IMR-90 (cell line): Measurements from ENCODE around the gene OXSR1. TPM values are rescaled to one million over a fixed set of nuclear protein-coding genes. Genes with fewer than 3 reads are reported as not detected.
A peak's percentile ranks its signal among the peaks of the same experiment; 100 is the strongest.

ENCODE experiments used
- ATAC-seq: fragments of 200-7000 bp; cut with Tn5 transposase; 2 replicates; pipeline ENCODE4 v1.9.1; 2020; ENCODE audit warnings: low read depth, mild to moderate bottlenecking, moderate library complexity
- BruUV-seq: library from RNA; stranded (reverse); fragments of 400-500 nt; replicated peaks from 2 replicates; lab custom pipeline; 2021; lab: Mats Ljungman, UMichigan
- CTCF ChIA-PET: fragments of 300-600 bp; formaldehyde crosslinking; extraction: SDS; loops from one replicate; lab custom pipeline; 2021; ENCODE audit warnings: antibody characterized with exemption; lab: Yijun Ruan, JAX
- POLR2A ChIA-PET: fragments of 300-600 bp; sonication (Branson Sonifier 250); formaldehyde crosslinking; loops from one replicate; lab custom pipeline; 2022; ENCODE audit warnings: antibody characterized with exemption; ENCODE audit not compliant: unreplicated experiment; lab: Charles Lee
- DNase-seq: peaks from one replicate; pipeline ENCODE4 v3.0.0; 2013
- H2AFZ ChIP-seq: replicated peaks from 2 replicates; pipeline ENCODE3; 2013; ENCODE audit warnings: low read length, mild to moderate bottlenecking; ENCODE audit not compliant: poor library complexity
- H2AK5ac ChIP-seq: 2 replicates; pipeline ENCODE4 v1.6.1; 2013; ENCODE audit warnings: low read depth, low read length, inconsistent platforms
- H2AK9ac ChIP-seq: replicated peaks from 2 replicates; pipeline ENCODE3; 2013; ENCODE audit warnings: mild to moderate bottlenecking, low read depth, low read length, moderate library complexity; ENCODE audit not compliant: poor library complexity
- H2BK120ac ChIP-seq: 2 replicates; pipeline ENCODE4 v1.6.1; 2013; ENCODE audit warnings: low read depth, low read length, inconsistent platforms
- H2BK15ac ChIP-seq: 3 replicates; pipeline ENCODE4 v1.6.1; 2013; ENCODE audit warnings: low read depth, low read length, inconsistent platforms
- H2BK20ac ChIP-seq: 2 replicates; pipeline ENCODE4 v1.6.1; 2013; ENCODE audit warnings: low read depth, mild to moderate bottlenecking, inconsistent platforms, low read length, moderate library complexity
- H2BK5ac ChIP-seq: 2 replicates; pipeline ENCODE4 v1.6.1; 2013; ENCODE audit warnings: mild to moderate bottlenecking, low read depth, low read length, inconsistent platforms; ENCODE audit not compliant: poor library complexity, severe bottlenecking
- H3K14ac ChIP-seq: replicated peaks from 2 replicates; pipeline ENCODE4 v1.6.1; 2013; ENCODE audit warnings: low read depth, low read length, inconsistent platforms
- H3K18ac ChIP-seq: 2 replicates; pipeline ENCODE4 v1.6.1; 2013; ENCODE audit warnings: low read depth, low read length, control low read depth
- H3K23ac ChIP-seq: 2 replicates; pipeline ENCODE4 v1.6.1; 2013; ENCODE audit warnings: low read depth, low read length, inconsistent platforms
- H3K27ac ChIP-seq: 2 replicates; pipeline ENCODE4 v1.5.1; 2013; ENCODE audit warnings: mild to moderate bottlenecking, control low read depth, low read length; ENCODE audit not compliant: insufficient read depth
- H3K27me3 ChIP-seq: 2 replicates; pipeline ENCODE4 v1.6.1; 2013; ENCODE audit warnings: low read length; ENCODE audit not compliant: control insufficient read depth, insufficient read depth
- H3K36me3 ChIP-seq: 2 replicates; pipeline ENCODE4 v1.6.1; 2013; ENCODE audit warnings: low read length, mixed read lengths; ENCODE audit not compliant: control insufficient read depth, insufficient read depth
- H3K4ac ChIP-seq: 2 replicates; pipeline ENCODE4 v1.6.1; 2013; ENCODE audit warnings: low read depth, low read length, inconsistent platforms
- H3K4me1 ChIP-seq: 2 replicates; pipeline ENCODE4 v1.6.1; 2013; ENCODE audit warnings: low read length, mixed read lengths; ENCODE audit not compliant: control insufficient read depth, insufficient read depth
- H3K4me2 ChIP-seq: 2 replicates; pipeline ENCODE4 v1.6.1; 2013; ENCODE audit warnings: low read depth, mild to moderate bottlenecking, control low read depth, low read length, moderate library complexity
- H3K4me3 ChIP-seq: 2 replicates; pipeline ENCODE4 v1.5.1; 2013; ENCODE audit warnings: low read depth, mild to moderate bottlenecking, control low read depth, low read length, moderate library complexity; ENCODE audit not compliant: insufficient read depth
- H3K56ac ChIP-seq: 2 replicates; pipeline ENCODE4 v1.6.1; 2013; ENCODE audit warnings: low read length, inconsistent platforms; ENCODE audit not compliant: insufficient read depth; ENCODE audit errors: extremely low read depth
- H3K79me1 ChIP-seq, 2 experiments: 2 replicates each; pipeline ENCODE4 v1.6.1; 2013; ENCODE audit warnings: low read length in 2 of 2, inconsistent platforms in 1 of 2, low read depth in 1 of 2
- H3K9ac ChIP-seq: 2 replicates; pipeline ENCODE4 v1.6.1; 2013; ENCODE audit warnings: low read depth, low read length, control low read depth
- H3K9me1 ChIP-seq: 2 replicates; pipeline ENCODE4 v1.6.1; 2013; ENCODE audit warnings: low read length, inconsistent platforms; ENCODE audit not compliant: insufficient read depth
- H3K9me3 ChIP-seq: 2 replicates; pipeline ENCODE4 v1.6.1; 2013; ENCODE audit warnings: low read length; ENCODE audit not compliant: control insufficient read depth, insufficient read depth
- H4K20me1 ChIP-seq: 2 replicates; pipeline ENCODE4 v1.6.1; 2013; ENCODE audit warnings: low read length, inconsistent platforms; ENCODE audit not compliant: insufficient read depth
- H4K5ac ChIP-seq: 2 replicates; pipeline ENCODE4 v1.6.1; 2013; ENCODE audit warnings: mild to moderate bottlenecking, low read depth, low read length, control low read depth
- H4K8ac ChIP-seq, 2 experiments: 2 replicates each; pipeline ENCODE4 v1.6.1; 2013; ENCODE audit warnings: low read depth in 2 of 2, low read length in 2 of 2, control low read depth in 1 of 2, inconsistent platforms in 1 of 2
- H4K91ac ChIP-seq: 2 replicates; pipeline ENCODE4 v1.6.1; 2013; ENCODE audit warnings: low read depth, low read length, inconsistent platforms; ENCODE audit not compliant: insufficient read depth
- CEBPB ChIP-seq: IDR thresholded peaks from 2 replicates; pipeline ENCODE4 v1.6.1; 2012; ENCODE audit warnings: low read depth, low read length, improper control_type of control experiment
- FOS ChIP-seq: fragments of 150-350 bp; IDR thresholded peaks from 2 replicates; pipeline ENCODE4 v1.6.1; 2016; ENCODE audit warnings: low read depth, low read length
- WGBS, 2 experiments: methylation state at CpG; one replicate each; pipeline versions ENCODE4 v1.1.5 to v1.1.7; 2013; ENCODE audit warnings: missing lambda C conversion rate in 2 of 2; ENCODE audit not compliant: insufficient read length in 1 of 2; ENCODE audit errors: extremely low coverage in 2 of 2; 5-methylcytosine and 5-hydroxymethylcytosine counted together
- dilution Hi-C: fragments of 300-500 bp; cut with HindIII; formaldehyde crosslinking; loops from one replicate; pipeline ENCODE4 v1.14.3; 2018; ENCODE audit warnings: low sequenced_read_pairs; ENCODE audit not compliant: unreplicated experiment
- in situ Hi-C: fragments of 300-500 bp; cut with MboI; formaldehyde crosslinking; loops from 3 replicates; pipeline ENCODE4 v1.14.3; 2019; ENCODE audit warnings: low sequenced_read_pairs, inconsistent platforms, mixed read lengths
- intact Hi-C: fragments of 100-400 bp; cut with micrococcal nuclease; formaldehyde crosslinking; loops from 2 replicates; pipeline ENCODE4 v1.10.0; 2022
- polyA plus RNA-seq, 3 experiments: library from polyadenylated mRNA; depleted of rRNA; stranded (reverse); fragments of >200 nt; gene quantifications; 2 replicates each; pipeline ENCODE4 v1.2.3, GENCODE V29; 2012; ENCODE audit warnings: low replicate concordance in 1 of 3
- total RNA-seq: library from RNA; depleted of rRNA; stranded (reverse); fragments of >200 nt; gene quantifications from 2 replicates; pipeline ENCODE4 v1.2.3, GENCODE V29; 2012
- TF ChIP-seq, protein P1 (sequence below): fragments of 150-350 bp; IDR thresholded peaks from 2 replicates; pipeline ENCODE4 v1.6.1; 2017; ENCODE audit warnings: mild to moderate bottlenecking, antibody characterized with exemption, low read length, low read depth
- TF ChIP-seq, protein P2 (sequence below): fragments of 150-350 bp; IDR thresholded peaks from 2 replicates; pipeline ENCODE4 v1.6.1; 2016; ENCODE audit warnings: low read depth, mild to moderate bottlenecking, low read length, moderate library complexity, borderline replicate concordance

Gene OXSR1
- total and polyA plus RNA-seq, 2 of the 4 experiments (the other 2 are of a cell fraction), result 32.9 to 37.6 TPM

DNA sequence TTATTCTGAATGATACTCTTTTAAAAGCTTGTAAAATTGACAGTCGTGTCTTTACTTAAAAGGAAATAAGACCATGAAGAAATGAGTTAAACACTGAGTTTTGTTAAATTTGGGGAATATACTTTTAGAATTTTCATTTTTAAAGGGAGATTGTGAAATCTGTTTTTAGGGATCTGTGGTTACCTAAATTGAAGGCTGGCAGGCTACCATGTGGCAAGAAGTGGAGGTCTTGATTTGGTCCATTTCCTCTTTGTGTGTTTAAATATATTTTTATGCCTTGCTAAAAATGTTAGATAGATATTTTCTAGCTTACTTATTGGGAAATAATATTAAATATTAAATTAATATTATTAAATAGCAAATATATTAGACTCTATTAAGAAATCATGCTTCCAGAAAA, 63.7 kb downstream of the OXSR1 start:
- TF ChIP-seq, protein P1, sequence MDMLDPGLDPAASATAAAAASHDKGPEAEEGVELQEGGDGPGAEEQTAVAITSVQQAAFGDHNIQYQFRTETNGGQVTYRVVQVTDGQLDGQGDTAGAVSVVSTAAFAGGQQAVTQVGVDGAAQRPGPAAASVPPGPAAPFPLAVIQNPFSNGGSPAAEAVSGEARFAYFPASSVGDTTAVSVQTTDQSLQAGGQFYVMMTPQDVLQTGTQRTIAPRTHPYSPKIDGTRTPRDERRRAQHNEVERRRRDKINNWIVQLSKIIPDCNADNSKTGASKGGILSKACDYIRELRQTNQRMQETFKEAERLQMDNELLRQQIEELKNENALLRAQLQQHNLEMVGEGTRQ, result no peak
- TF ChIP-seq, protein P2, sequence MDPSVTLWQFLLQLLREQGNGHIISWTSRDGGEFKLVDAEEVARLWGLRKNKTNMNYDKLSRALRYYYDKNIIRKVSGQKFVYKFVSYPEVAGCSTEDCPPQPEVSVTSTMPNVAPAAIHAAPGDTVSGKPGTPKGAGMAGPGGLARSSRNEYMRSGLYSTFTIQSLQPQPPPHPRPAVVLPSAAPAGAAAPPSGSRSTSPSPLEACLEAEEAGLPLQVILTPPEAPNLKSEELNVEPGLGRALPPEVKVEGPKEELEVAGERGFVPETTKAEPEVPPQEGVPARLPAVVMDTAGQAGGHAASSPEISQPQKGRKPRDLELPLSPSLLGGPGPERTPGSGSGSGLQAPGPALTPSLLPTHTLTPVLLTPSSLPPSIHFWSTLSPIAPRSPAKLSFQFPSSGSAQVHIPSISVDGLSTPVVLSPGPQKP, result no peak
- TF ChIP-seq FOS (no peak), CEBPB (peak; percentile 42; the same call in 1 of the 2 replicates)
- Histone ChIP-seq H3K9me3 (no peaks in the 10 kb centered on the region), H2AK5ac (no peak overlapping the region), H3K79me1 (peaks cover 14 to 49% of the 10 kb centered on the region in 2 experiments), H2BK15ac (no peak overlapping the region), H3K4me2 (no peak overlapping the region), H2AK9ac (no peak overlapping the region), H3K9ac (no peak overlapping the region), H3K27me3 (no peaks in the 10 kb centered on the region), H3K9me1 (no peaks in the 10 kb centered on the region; the same call in 1 of the 2 replicates), H4K20me1 (no peaks in the 10 kb centered on the region; the same call in 1 of the 2 replicates), H4K8ac (no peak overlapping the region), H4K5ac (no peak overlapping the region), H3K23ac (no peak overlapping the region), H3K4me3 (no peak overlapping the region), H4K91ac (no peak overlapping the region), H2BK120ac (peak overlapping the region; percentile 30; the same call in 1 of the 2 replicates), H3K18ac (no peak overlapping the region), H3K4ac (peak overlapping the region; percentile 41; the same call in 1 of the 2 replicates), H3K56ac (no peak overlapping the region), H3K4me1 (peaks cover 4% of the 10 kb centered on the region), H3K14ac (no peak overlapping the region), H3K27ac (no peak overlapping the region), H2AFZ (no peak overlapping the region), H3K36me3 (peaks cover 5% of the 10 kb centered on the region), H2BK5ac (peak overlapping the region; percentile 55), H2BK20ac (no peak overlapping the region)
- DNase-seq (no peak), ATAC-seq (no peak)
- no CpG with 5 or more reads among the region's 1 CpG for WGBS, 2 experiments
- ChIA-PET POLR2A (no interaction called here), CTCF (interaction anchor here (1.2 kb wide), 1 partner anchor 69 kb away, joined by 3 read pairs; no protein-coding TSS in a partner anchor)
- intact Hi-C loops (no loop called here), dilution Hi-C loops (no loop called here), in situ Hi-C loops (no loop called here)
- BruUV-seq, result no TSS peak
